NB4 (cell line): ENCODE data around the gene ACE2.

Source experiments
- CTCF ChIP-seq: IDR thresholded peaks from one replicate; pipeline ENCODE4 v1.5.1; 2012; ENCODE audit warnings: low read depth, low read length
- MAX ChIP-seq: IDR thresholded peaks from 2 replicates; pipeline ENCODE4 v1.6.1; 2011; ENCODE audit warnings: low read depth, low read length
- MYC ChIP-seq: IDR thresholded peaks from 2 replicates; pipeline ENCODE4 v1.6.1; 2011; ENCODE audit warnings: low read depth, low read length
- POLR2A ChIP-seq: IDR thresholded peaks from 2 replicates; pipeline ENCODE4 v1.6.1; 2011; ENCODE audit warnings: mild to moderate bottlenecking; ENCODE audit not compliant: insufficient read length; ENCODE audit errors: extremely low read depth

GRCh38 chrX:15602761-15603160 is 2.0 kb upstream of the ACE2 start:
- TF ChIP-seq POLR2A (no peak), MAX (no peak), CTCF (no peak), MYC (no peak)
